Common myeloid progenitor, CD34-positive (primary cell): ENCODE results near the gene AFF1.
"Not testable (repeated sequence)": the region's sequence is repeated elsewhere in the genome, so short reads cannot be mapped to it uniquely, and the experiment has no call there.

ENCODE experiments used
- CTCF ChIA-PET: fragments of 350-600 bp; sonication (Branson Sonifier 250); formaldehyde crosslinking; loops from one replicate; lab custom pipeline; 2021; ENCODE audit warnings: antibody characterized with exemption; lab: Charles Lee
- POLR2A ChIA-PET: fragments of 350-600 bp; sonication (Branson Sonifier 250); formaldehyde crosslinking; loops from one replicate; lab custom pipeline; 2021; ENCODE audit warnings: antibody characterized with exemption; lab: Charles Lee
- DNase-seq, 3 donors: peaks; one replicate each; pipeline versions ENCODE4 v3.0.0 to v3.0.0-alpha.2; 2013
- H3K27ac ChIP-seq, 2 experiments: 1 replicate in 1 of 2; 2 replicates in 1 of 2; pipeline ENCODE4 v1.7.0; 2013; ENCODE audit warnings: inconsistent platforms in 2 of 2, low read length in 2 of 2, mild to moderate bottlenecking in 2 of 2, low read depth in 1 of 2, moderate library complexity in 1 of 2; ENCODE audit not compliant: severe bottlenecking in 2 of 2, insufficient read depth in 1 of 2, poor library complexity in 1 of 2
- H3K27me3 ChIP-seq, 5 experiments: replicated peaks in 2 of 5; 1 replicate in 3 of 5; 2 replicates in 2 of 5; pipeline versions ENCODE4 v1.6.1 to v1.7.0; 2013; ENCODE audit warnings: low read length in 4 of 5, mild to moderate bottlenecking in 2 of 5, moderate library complexity in 2 of 5, inconsistent platforms in 1 of 5; ENCODE audit not compliant: insufficient read depth in 5 of 5, control insufficient read depth in 4 of 5
- H3K36me3 ChIP-seq, 4 experiments: 1 replicate in 2 of 4; 2 replicates in 2 of 4; pipeline versions ENCODE4 v1.6.1 to v1.7.0; 2013; ENCODE audit warnings: low read length in 3 of 4, control low read depth in 1 of 4, mild to moderate bottlenecking in 1 of 4; ENCODE audit not compliant: control insufficient read depth in 4 of 4, insufficient read depth in 4 of 4
- H3K4me1 ChIP-seq, 4 experiments: 1 replicate in 3 of 4; 2 replicates in 1 of 4; pipeline versions ENCODE4 v1.6.1 to v1.7.1; 2013; ENCODE audit warnings: low read length in 3 of 4, mild to moderate bottlenecking in 3 of 4, control low read depth in 1 of 4, inconsistent platforms in 1 of 4, moderate library complexity in 1 of 4; ENCODE audit not compliant: control insufficient read depth in 4 of 4, insufficient read depth in 4 of 4; ENCODE audit errors: control extremely low read depth in 1 of 4
- H3K4me3 ChIP-seq, 7 experiments: 1 replicate in 4 of 7; 2 replicates in 3 of 7; pipeline versions ENCODE4 v1.5.1 to v1.7.0; 2013; ENCODE audit warnings: mild to moderate bottlenecking in 7 of 7, low read length in 6 of 7, moderate library complexity in 6 of 7, inconsistent platforms in 2 of 7, low read depth in 2 of 7, control low read depth in 1 of 7; ENCODE audit not compliant: insufficient read depth in 4 of 7, control insufficient read depth in 1 of 7; ENCODE audit errors: extremely low read depth in 1 of 7
- H3K9me3 ChIP-seq, 5 experiments: 1 replicate in 4 of 5; 2 replicates in 1 of 5; pipeline versions ENCODE4 v1.6.1 to v1.7.1; 2013; ENCODE audit warnings: low read length in 4 of 5, mild to moderate bottlenecking in 2 of 5, inconsistent platforms in 1 of 5, low read depth in 1 of 5, moderate library complexity in 1 of 5; ENCODE audit not compliant: control insufficient read depth in 4 of 5, insufficient read depth in 2 of 5; ENCODE audit errors: control extremely low read depth in 1 of 5
- WGBS: methylation state at CpG from one replicate; pipeline ENCODE4 v1.1.5; 2013; ENCODE audit not compliant: insufficient coverage; 5-methylcytosine and 5-hydroxymethylcytosine counted together

AFF1 gene

GRCh38 chr4:87134122-87134521 lies 199.3 kb downstream of the AFF1 start:
- Histone ChIP-seq H3K36me3 (peaks cover 41 to 86% (median 60%) of the 10 kb centered on the region in 4 experiments), H3K9me3 (no peaks in the 10 kb centered on the region), H3K4me3 (no peak overlapping the region), H3K27ac (no peak overlapping the region), H3K4me1 (no peaks in the 10 kb centered on the region), H3K27me3 (no peaks in the 10 kb centered on the region)
- 100% methylated on average over 3 of the region's 3 CpGs for WGBS
- ChIA-PET POLR2A (no interaction called here), CTCF (interaction anchor here (0.9 to 2.7 kb wide), 2 partner anchors 15 to 17 kb away, joined by 4 to 6 read pairs; no protein-coding TSS in a partner anchor)
- no peak for DNase-seq

GRCh38 chr4:87141428-87141827 lies 206.6 kb downstream of the AFF1 start:
- Histone ChIP-seq H3K9me3 (no peaks in the 10 kb centered on the region), H3K4me1 (peaks cover 0 to 13% (median 5%) of the 10 kb centered on the region in 4 experiments), H3K36me3 (peaks cover 15 to 51% (median 29%) of the 10 kb centered on the region in 4 experiments), H3K27ac (no peak overlapping the region), H3K4me3 (no peak overlapping the region), H3K27me3 (no peaks in the 10 kb centered on the region)
- ChIA-PET CTCF (interaction anchor here (1.0 kb wide), 1 partner anchor 219 kb away, joined by 3 read pairs; no protein-coding TSS in a partner anchor), POLR2A (no interaction called here)
- WGBS: 83% methylated on average over 2 of the region's 3 CpGs
- no peak for DNase-seq

- Histone ChIP-seq H3K4me1 (peaks cover 0 to 13% (median 5%) of the 10 kb centered on the region in 4 experiments), H3K4me3 (no peak overlapping the region), H3K27me3 (no peaks in the 10 kb centered on the region), H3K9me3 (no peaks in the 10 kb centered on the region), H3K36me3 (peaks cover 5 to 33% (median 16%) of the 10 kb centered on the region in 4 experiments), H3K27ac (peak overlapping the region in 1 of 2 experiments; percentile 16)
- CTCF ChIA-PET: interaction anchor here (0.7 to 1.6 kb wide), 2 partner anchors 11 to 91 kb away, joined by 3 to 4 read pairs; no protein-coding TSS in a partner anchor
- 0% methylated on average over 1 of the region's 2 CpGs for WGBS
- peak in 2 of 3 donors; percentile 41 to 54 for DNase-seq
- POLR2A ChIA-PET: interaction anchor here (0.6 kb wide), 1 partner anchor 247 kb away, joined by 3 read pairs; the partner anchor contains the start of gene HSD17B11
Observed at GRCh38 chr4:87144356-87144755, 209.5 kb downstream of the AFF1 start.

- ChIA-PET CTCF (interaction anchor here (0.8 kb wide), 2 partner anchors 89 to 92 kb away, joined by 3 to 4 read pairs; no protein-coding TSS in a partner anchor), POLR2A (interaction anchor here (0.6 kb wide), 1 partner anchor 596 kb away, joined by 3 read pairs; no protein-coding TSS in a partner anchor)
- peaks cover 5 to 25% (median 13%) of the 10 kb centered on the region in 4 experiments for H3K36me3 ChIP-seq
- not testable (repeated sequence) for H3K4me1 ChIP-seq, H3K27me3 ChIP-seq, H3K27ac ChIP-seq, H3K9me3 ChIP-seq, DNase-seq, H3K4me3 ChIP-seq
- WGBS: 97% methylated on average over 5 of the region's 6 CpGs
Observed at GRCh38 chr4:87145934-87146333, 211.1 kb downstream of the AFF1 start.

DNA sequence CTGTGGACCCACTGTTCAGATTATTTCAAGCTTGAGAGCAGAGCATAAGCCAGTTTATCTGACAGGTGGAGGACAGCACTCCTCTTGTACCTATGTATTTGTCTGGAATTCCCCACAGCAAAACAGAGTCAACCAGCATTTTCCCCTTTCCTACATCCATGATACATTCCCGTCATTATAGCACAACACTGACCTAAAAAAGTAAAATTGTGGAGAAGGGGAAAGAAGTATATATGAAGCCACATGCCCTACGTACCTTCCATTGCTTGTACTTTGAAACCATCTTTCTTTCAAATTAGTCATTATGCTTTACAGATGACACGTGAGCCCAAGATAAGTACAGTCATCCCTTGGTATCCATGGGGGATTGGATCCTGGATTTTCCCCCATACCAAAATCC lies 212.3 kb downstream of the AFF1 start:
- Histone ChIP-seq H3K4me1 (peaks cover 0 to 8% (median 5%) of the 10 kb centered on the region in 4 experiments), H3K4me3 (no peak overlapping the region), H3K9me3 (no peaks in the 10 kb centered on the region), H3K27ac (no peak overlapping the region), H3K36me3 (peaks cover 0 to 14% (median 5%) of the 10 kb centered on the region in 4 experiments), H3K27me3 (no peaks in the 10 kb centered on the region)
- CTCF ChIA-PET: interaction anchor here (0.8 to 1.7 kb wide), 3 partner anchors 88 to 94 kb away, joined by 4 to 6 read pairs (median 4); no protein-coding TSS in a partner anchor
- WGBS: no CpG with 5 or more reads among the region's 3 CpGs
- no peak for DNase-seq
- POLR2A ChIA-PET: no interaction called here

DNA sequence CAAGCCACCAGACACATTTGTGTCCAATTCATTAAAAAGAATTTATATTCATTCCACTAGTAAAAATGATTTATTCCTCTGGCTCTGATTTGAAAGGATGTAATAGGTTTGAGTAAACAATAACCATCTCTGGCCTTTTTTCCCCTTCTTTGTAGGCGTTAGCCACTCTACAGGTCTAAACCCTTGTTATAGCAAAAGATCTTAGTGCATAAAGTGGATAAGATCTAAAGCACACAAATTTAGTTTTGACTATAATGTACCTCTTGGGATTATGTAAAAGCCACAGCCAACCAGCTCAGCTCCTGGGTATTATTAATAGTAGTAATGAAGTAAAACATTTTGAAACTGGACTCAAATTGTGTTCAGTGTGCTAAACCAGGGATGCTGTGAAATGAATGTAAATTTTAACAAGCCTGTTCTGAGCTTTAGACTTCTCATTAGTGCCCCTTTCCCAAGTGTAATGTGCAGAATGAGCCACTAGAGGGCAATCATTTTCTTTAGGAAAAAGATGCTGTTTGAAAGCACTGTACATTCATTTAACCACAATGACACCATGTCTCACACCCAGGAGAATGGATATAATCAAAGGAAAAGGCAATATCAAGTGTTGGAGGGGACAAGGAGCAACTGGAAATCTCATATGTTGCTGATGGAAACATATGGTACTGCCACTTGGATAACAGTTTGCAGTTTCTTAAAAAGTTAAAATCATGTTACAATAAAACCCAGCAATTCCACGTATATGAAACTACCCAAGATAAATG lies 215.9 kb downstream of the AFF1 start:
- ChIA-PET CTCF (interaction anchor here (0.6 to 4.4 kb wide), 20 partner anchors 12 to 569 kb away, joined by 3 to 34 read pairs (median 4); no protein-coding TSS in a partner anchor), POLR2A (interaction anchor here (1.4 kb wide), 1 partner anchor 69 kb away, joined by 6 read pairs; no protein-coding TSS in a partner anchor)
- no peaks in the 10 kb centered on the region for H3K4me1 ChIP-seq
- no peaks in the 10 kb centered on the region for H3K36me3 ChIP-seq
- WGBS: no CpG with 5 or more reads among the region's 2 CpGs
- H3K27me3 ChIP-seq: no peaks in the 10 kb centered on the region
- H3K9me3 ChIP-seq: no peaks in the 10 kb centered on the region
- no peak overlapping the region for H3K27ac ChIP-seq
- H3K4me3 ChIP-seq: no peak overlapping the region
- DNase-seq: peak; percentile 69 to 83 (median 76)
